ENCODE results near the gene UNK. TPM values are rescaled to one million over a fixed set of nuclear protein-coding genes. Genes with fewer than 3 reads are reported as not detected.
"Not testable (repeated sequence)": the region's sequence is repeated elsewhere in the genome, so short reads cannot be mapped to it uniquely, and the experiment has no call there.

The UNK gene
- total RNA-seq, 1 donor from 2014 or later: 16.8 TPM

- DNase-seq (ENCODE audit: low spot score): no peak
- intact Hi-C loops (cut with DNase I): no loop called here
Measured at GRCh38 chr17:75842411-75842810, 57.8 kb downstream of the UNK start.

- intact Hi-C loops (cut with DNase I): no loop called here
- DNase-seq (ENCODE audit: low spot score): no peak
Measured at GRCh38 chr17:75842963-75843576, 58.5 kb downstream of the UNK start.

- no peak for DNase-seq (ENCODE audit: low spot score)
- intact Hi-C loops (cut with DNase I): loop anchor here (2.0 kb wide), 1 partner anchor 65 kb away; a partner anchor contains a TSS
Measured at GRCh38 chr17:75843577-75844529, 59.2 kb downstream of the UNK start, which contains the start of gene UNC13D. Gene UNC13D (minus strand): TSS chr17:75844404. CDS start chr17:75844337, 67 bp downstream.

GRCh38 chr17:75844530-75845057, 60.0 kb downstream of the UNK start:
- no peak for DNase-seq (ENCODE audit: low spot score)

GRCh38 chr17:75845058-75845711, 60.6 kb downstream of the UNK start:
- DNase-seq (ENCODE audit: low spot score): peak; percentile 92
- intact Hi-C loops (cut with DNase I): loop anchor here (2.0 kb wide), 1 partner anchor 66 kb away; a partner anchor contains a TSS

More at GRCh38 chr17:75844530-75845057, 60.0 kb downstream of the UNK start:
- intact Hi-C loops (cut with DNase I): loop anchor here (2.0 kb wide), 1 partner anchor 66 kb away; a partner anchor contains a TSS

GRCh38 chr17:75845933-75846691, 61.5 kb downstream of the UNK start:
- DNase-seq (ENCODE audit: low spot score): no peak
- intact Hi-C loops (cut with DNase I): loop anchor here (2.0 kb wide), 1 partner anchor 67 kb away; a partner anchor contains a TSS

GRCh38 chr17:75846692-75847613, 62.3 kb downstream of the UNK start:
- intact Hi-C loops (cut with DNase I): no loop called here
- DNase-seq (ENCODE audit: low spot score): no peak

- no peak for DNase-seq (ENCODE audit: low spot score)
- intact Hi-C loops (cut with DNase I): loop anchor here (2.0 kb wide), 1 partner anchor 39 kb away; no protein-coding TSS in a partner anchor
Measured at GRCh38 chr17:75847614-75848522, 63.3 kb downstream of the UNK start.

- DNase-seq (ENCODE audit: low spot score): peak; percentile 91
- intact Hi-C loops (cut with DNase I): loop anchor here (2.0 kb wide), 1 partner anchor 40 kb away; no protein-coding TSS in a partner anchor
Measured at GRCh38 chr17:75848523-75849278, 64.1 kb downstream of the UNK start.

- intact Hi-C loops (cut with DNase I): loop anchor here (2.0 kb wide), 1 partner anchor 40 kb away; no protein-coding TSS in a partner anchor
- no peak for DNase-seq (ENCODE audit: low spot score)
Measured at GRCh38 chr17:75849279-75849646, 64.7 kb downstream of the UNK start.

- intact Hi-C loops (cut with DNase I): loop anchor here (2.0 kb wide), 1 partner anchor 41 kb away; no protein-coding TSS in a partner anchor
Measured at GRCh38 chr17:75849724-75850123, 65.1 kb downstream of the UNK start.

GRCh38 chr17:75850928-75851692, 66.5 kb downstream of the UNK start:
- intact Hi-C loops (cut with DNase I): no loop called here

More at GRCh38 chr17:75849724-75850123, 65.1 kb downstream of the UNK start:
- no peak for DNase-seq (ENCODE audit: low spot score)

GRCh38 chr17:75851693-75851991, 67.0 kb downstream of the UNK start:
- DNase-seq (ENCODE audit: low spot score); intact Hi-C loops (cut with DNase I): not testable (repeated sequence)

More at GRCh38 chr17:75850928-75851692, 66.5 kb downstream of the UNK start:
- DNase-seq (ENCODE audit: low spot score): no peak

GRCh38 chr17:75853433-75853832, 68.8 kb downstream of the UNK start:
- no peak for DNase-seq (ENCODE audit: low spot score)
- intact Hi-C loops (cut with DNase I): no loop called here

GRCh38 chr17:75854101-75854748, 69.6 kb downstream of the UNK start:
- no peak for DNase-seq (ENCODE audit: low spot score)
- intact Hi-C loops (cut with DNase I): loop anchor here (2.0 kb wide), 1 partner anchor 69 kb away; the partner anchor contains the start of gene UNK
